HG03520 (cell line): ENCODE data around the gene SLFN13.
A peak's percentile ranks its signal among the peaks of the same experiment; 100 is the strongest.
"Not testable (repeated sequence)": the region's sequence is repeated elsewhere in the genome, so short reads cannot be mapped to it uniquely, and the experiment has no call there.

Source experiments
- ATAC-seq: cut with Tn5 transposase; IDR thresholded peaks from one replicate; pipeline ENCODE4 v1.9.1; 2021; ENCODE audit warnings: mild to moderate bottlenecking, moderate library complexity; ENCODE audit not compliant: unreplicated experiment

SLFN13 gene

GRCh38 chr17:35448214-35448898, at the start of gene SLFN13:
TSS of gene SLFN13 (minus strand) at chr17:35448766. CDS start at chr17:35445680, 3,086 bp downstream.
- peak; percentile 51 for ATAC-seq

- no peak for ATAC-seq
Observed at GRCh38 chr17:35496451-35497290, 48.1 kb upstream of the SLFN13 start.

- no peak for ATAC-seq
Observed at GRCh38 chr17:35493040-35493439, 44.5 kb upstream of the SLFN13 start.

- ATAC-seq: no peak
Observed at GRCh38 chr17:35491417-35491816, 42.9 kb upstream of the SLFN13 start.

- no peak for ATAC-seq
Observed at GRCh38 chr17:35489944-35490343, 41.4 kb upstream of the SLFN13 start.

- ATAC-seq: no peak
Observed at GRCh38 chr17:35488991-35489390, 40.4 kb upstream of the SLFN13 start.

- no peak for ATAC-seq
Observed at GRCh38 chr17:35486920-35487732, 38.6 kb upstream of the SLFN13 start.

- no peak for ATAC-seq
Observed at GRCh38 chr17:35479271-35479670, 30.7 kb upstream of the SLFN13 start.

GRCh38 chr17:35477248-35477647, 28.7 kb upstream of the SLFN13 start:
- no peak for ATAC-seq

GRCh38 chr17:35476283-35476820, 27.8 kb upstream of the SLFN13 start:
- no peak for ATAC-seq

GRCh38 chr17:35468475-35468874, 19.9 kb upstream of the SLFN13 start:
- ATAC-seq: no peak

- ATAC-seq: no peak
Observed at GRCh38 chr17:35467824-35468223, 19.3 kb upstream of the SLFN13 start.

GRCh38 chr17:35460354-35460851, 11.8 kb upstream of the SLFN13 start:
- peak; percentile 75 for ATAC-seq

- not testable (repeated sequence) for ATAC-seq
Observed at GRCh38 chr17:35454035-35454434, 5.5 kb upstream of the SLFN13 start.

GRCh38 chr17:35453171-35453570, 4.6 kb upstream of the SLFN13 start:
- no peak for ATAC-seq

- ATAC-seq: no peak
Observed at GRCh38 chr17:35449371-35449931, 885 bp upstream of the SLFN13 start.

- ATAC-seq: no peak
Observed at GRCh38 chr17:35448899-35449227, 297 bp upstream of the SLFN13 start.

GRCh38 chr17:35447499-35447898, 1.1 kb downstream of the SLFN13 start:
- no peak for ATAC-seq

GRCh38 chr17:35438433-35438832, 10.1 kb downstream of the SLFN13 start:
- no peak for ATAC-seq

- ATAC-seq: no peak
Observed at GRCh38 chr17:35433075-35433894, 15.3 kb downstream of the SLFN13 start.
